Fibroblast of mammary gland (primary cell): ENCODE results near the gene FREY1.
"Not testable (repeated sequence)": the region's sequence is repeated elsewhere in the genome, so short reads cannot be mapped to it uniquely, and the experiment has no call there.

ENCODE experiments used
- DNase-seq: peaks from one replicate; pipeline ENCODE4 v3.0.0-alpha.2; 2010; ENCODE audit warnings: low read depth
- H3K4me3 ChIP-seq: 2 replicates; pipeline ENCODE4 v1.5.1; 2011; ENCODE audit warnings: low read depth, mild to moderate bottlenecking, low read length, moderate library complexity; ENCODE audit not compliant: control insufficient read depth
- CTCF ChIP-seq: conservative IDR thresholded peaks from 2 replicates; pipeline ENCODE4 v1.5.1; 2011; ENCODE audit warnings: low read depth, low read length, inconsistent platforms; ENCODE audit not compliant: control insufficient read depth, insufficient read depth

Gene FREY1

GRCh38 chr11:45900916-45901617 lies 6.0 kb downstream of the FREY1 start:
- peak overlapping the region; percentile 46 for H3K4me3 ChIP-seq
- no peak for DNase-seq
- no peak for TF ChIP-seq CTCF

GRCh38 chr11:45900175-45900800 lies 6.8 kb downstream of the FREY1 start:
- H3K4me3 ChIP-seq: peak overlapping the region; percentile 46
- DNase-seq: not testable (repeated sequence)

GRCh38 chr11:45899448-45900174 lies 7.5 kb downstream of the FREY1 start:
- no peak for TF ChIP-seq CTCF
- peak; percentile 84 for DNase-seq
- H3K4me3 ChIP-seq: peak overlapping the region; percentile 41

DNA sequence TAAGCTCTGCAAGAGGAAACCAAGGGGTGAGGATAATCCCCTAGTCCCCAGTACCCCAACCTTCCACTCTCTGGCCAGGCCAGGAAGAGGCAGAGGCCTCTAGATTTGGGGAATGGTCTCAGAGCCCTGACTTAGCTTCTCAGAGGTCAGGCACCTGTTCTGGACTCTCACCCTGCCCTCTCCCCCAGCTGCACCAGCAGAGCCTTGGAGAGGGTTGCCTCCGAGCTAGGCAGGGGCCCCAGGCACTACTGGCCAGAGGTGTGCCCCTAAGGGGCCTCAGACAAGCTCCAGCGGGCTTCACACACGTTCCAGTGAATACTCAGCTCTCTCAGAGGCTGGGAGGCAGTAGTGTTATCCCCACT lies 8.0 kb downstream of the FREY1 start:
- peak overlapping the region; percentile 41 for H3K4me3 ChIP-seq
- no peak for TF ChIP-seq CTCF
- no peak for DNase-seq

DNA sequence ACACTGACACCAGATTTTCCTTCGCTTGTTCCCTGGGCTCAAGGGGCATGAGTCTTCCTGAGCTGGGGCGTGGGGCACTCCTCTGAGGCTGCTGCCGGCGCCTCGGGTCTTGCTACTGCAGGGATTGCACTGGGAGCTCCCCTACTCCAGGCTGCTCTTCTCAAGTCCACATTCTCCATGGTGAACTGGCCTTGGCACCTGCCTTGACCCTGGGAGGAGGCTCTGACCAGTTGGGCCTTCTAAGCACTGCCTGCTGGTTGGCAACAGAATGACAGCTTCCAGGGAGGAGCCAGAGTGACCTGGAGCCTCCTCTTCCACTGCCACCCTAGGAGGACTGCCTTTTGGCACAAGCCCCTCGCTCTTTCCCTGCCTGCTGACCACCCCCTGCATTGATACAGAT lies 9.5 kb downstream of the FREY1 start:
- H3K4me3 ChIP-seq: no peak overlapping the region
- TF ChIP-seq CTCF: no peak
- no peak for DNase-seq

DNA sequence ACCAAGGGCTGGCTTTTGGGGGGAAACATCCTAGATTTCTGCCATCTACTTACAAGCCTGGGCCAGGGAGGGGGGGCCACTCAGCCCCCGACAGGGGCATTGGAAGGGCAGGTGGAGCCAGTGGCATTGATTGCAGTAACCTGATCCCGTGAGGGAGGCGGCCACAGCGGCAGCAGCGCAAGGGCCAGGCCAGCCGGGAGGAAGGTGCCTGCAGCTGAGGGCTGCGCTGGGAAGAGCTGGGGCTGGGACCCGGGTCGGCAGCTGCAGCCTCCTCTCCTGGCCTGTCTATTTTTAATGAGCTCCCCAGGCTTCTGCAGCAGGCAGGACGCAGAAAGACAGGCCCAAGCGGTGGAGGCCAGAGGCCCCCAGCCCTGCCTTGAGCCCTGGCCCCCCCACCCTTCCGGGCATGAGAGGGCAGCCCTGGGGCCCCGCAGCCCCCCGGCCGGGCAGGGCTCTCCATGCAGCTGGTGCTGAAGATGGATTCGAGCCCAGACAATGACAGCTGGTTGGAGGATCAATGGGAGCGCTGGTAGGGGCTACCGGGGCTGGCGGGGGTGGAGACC lies 10.6 kb downstream of the FREY1 start:
- no peak overlapping the region for H3K4me3 ChIP-seq
- DNase-seq: no peak
- no peak for TF ChIP-seq CTCF
